Hair follicle dermal papilla cell (primary cell): ENCODE data around the gene CAMK2B. TPM values are rescaled to one million over a fixed set of nuclear protein-coding genes. Genes with fewer than 3 reads are reported as not detected.

Source experiments
- total RNA-seq: library from RNA; depleted of rRNA; stranded (reverse); fragments of >200 nt; gene quantifications from 2 replicates; pipeline ENCODE4 v1.2.3, GENCODE V29; 2012

The CAMK2B gene
- total RNA-seq, result not detected in 2 replicates

GRCh38 chr7:44325201-44325671, at the start of gene CAMK2B:
CAMK2B (minus strand) TSS chr7:44325594; CDS start chr7:44325421, 173 bp downstream.

GRCh38 chr7:44200699-44201461, 124.5 kb downstream of the CAMK2B start, which contains the start of gene YKT6:
YKT6 (plus strand) TSS chr7:44200978; CDS start chr7:44201136, 158 bp downstream.

GRCh38 chr7:44189286-44189992, 136.0 kb downstream of the CAMK2B start, which contains the start of gene GCK:
GCK (minus strand) TSS chr7:44189439; CDS start chr7:44188953, 486 bp downstream.

Other genes with a start within 250 kb of the CAMK2B start
- gene POLM, start 243.1 kb downstream of the CAMK2B start, total RNA-seq, result 27.0 and 28.9 TPM in 2 replicates
- gene AEBP1, start 221.2 kb downstream of the CAMK2B start, total RNA-seq, result 272 and 309 TPM in 2 replicates
- gene POLD2, start 202.0 kb downstream of the CAMK2B start, total RNA-seq, result 77.7 and 97.1 TPM in 2 replicates
- gene MYL7, start 184.3 kb downstream of the CAMK2B start, total RNA-seq, result not detected in 2 replicates
- gene GCK, start 136.2 kb downstream of the CAMK2B start, total RNA-seq, result 0.36 and 1.1 TPM in 2 replicates
- 117 and 121 TPM in 2 replicates for gene YKT6, start 124.6 kb downstream of the CAMK2B start, total RNA-seq
- 65.1 and 68.0 TPM in 2 replicates for gene NUDCD3, start 165.1 kb upstream of the CAMK2B start, total RNA-seq
- not detected in 2 replicates for gene NPC1L1, start 215.7 kb upstream of the CAMK2B start, total RNA-seq
- gene DDX56, start 248.3 kb upstream of the CAMK2B start, total RNA-seq, result 44.4 and 54.2 TPM in 2 replicates